Activated CD8-positive, alpha-beta T cell treated with anti-CD3 and anti-CD28 coated beads for 36 hours (primary cell): ENCODE data around the gene ADPRS. TPM values are rescaled to one million over a fixed set of nuclear protein-coding genes. Genes with fewer than 3 reads are reported as not detected.

ENCODE experiments used
- ATAC-seq: fragments of 200-7000 bp; cut with Tn5 transposase; one replicate; pipeline ENCODE4 v1.10.0; 2021; ENCODE audit warnings: mild to moderate bottlenecking, moderate library complexity
- CTCF ChIA-PET: fragments of 350-600 bp; sonication (Branson Sonifier 250); formaldehyde crosslinking; loops from one replicate; lab custom pipeline; 2021; ENCODE audit warnings: antibody characterized with exemption; lab: Charles Lee
- POLR2A ChIA-PET: fragments of 350-600 bp; sonication (Branson Sonifier 250); formaldehyde crosslinking; loops from one replicate; lab custom pipeline; 2021; ENCODE audit warnings: antibody characterized with exemption; lab: Charles Lee
- DNase-seq: peaks from one replicate; pipeline ENCODE4 v3.0.0-alpha.2; 2020
- H3K27ac Mint-ChIP-seq: one replicate; pipeline ENCODE4 v1.8.0; 2021; ENCODE audit warnings: mild to moderate bottlenecking, mixed read lengths
- H3K27me3 Mint-ChIP-seq: one replicate; pipeline ENCODE4 v1.8.0; 2021; ENCODE audit warnings: mixed read lengths
- H3K36me3 Mint-ChIP-seq: one replicate; pipeline ENCODE4 v1.8.0; 2021; ENCODE audit warnings: low read depth, mixed read lengths
- H3K4me1 Mint-ChIP-seq: one replicate; pipeline ENCODE4 v1.8.0; 2021; ENCODE audit warnings: low read depth, mixed read lengths
- H3K4me3 Mint-ChIP-seq: one replicate; pipeline ENCODE4 v1.8.0; 2021; ENCODE audit warnings: mild to moderate bottlenecking, moderate library complexity, mixed read lengths
- H3K9me3 Mint-ChIP-seq: one replicate; pipeline ENCODE4 v1.8.0; 2021; ENCODE audit warnings: mixed read lengths
- CTCF ChIP-seq: fragments of 200-600 bp; IDR thresholded peaks from one replicate; pipeline ENCODE4 v1.8.0; 2022; ENCODE audit warnings: antibody characterized with exemption, mild to moderate bottlenecking
- intact Hi-C: fragments of 100-400 bp; cut with micrococcal nuclease; formaldehyde crosslinking; loops from one replicate; pipeline ENCODE4 v1.10.0; 2022
- total RNA-seq, 2 experiments: library from RNA; stranded (reverse); gene quantifications; one replicate each; pipeline ENCODE4 v1.2.3, GENCODE V29; 2021

ADPRS gene
- total RNA-seq, 2 experiments from 2014 or later, result 52.7 to 54.9 TPM

GRCh38 chr1:36126797-36127500 lies 38.3 kb downstream of the ADPRS start:
- intact Hi-C loops, result no loop called here
- no peak overlapping the region for H3K27ac Mint-ChIP-seq
- H3K4me1 Mint-ChIP-seq, result peaks cover 25% of the 10 kb centered on the region
- no peaks in the 10 kb centered on the region for H3K36me3 Mint-ChIP-seq
- ChIA-PET POLR2A (interaction anchor here (0.5 kb wide), 1 partner anchor 9 kb away, joined by 3 read pairs; no protein-coding TSS in a partner anchor), CTCF (interaction anchor here (1.3 kb wide), 1 partner anchor 11 kb away, joined by 3 read pairs; no protein-coding TSS in a partner anchor)
- H3K27me3 Mint-ChIP-seq, result peaks cover 29% of the 10 kb centered on the region
- H3K4me3 Mint-ChIP-seq, result no peak overlapping the region
- ATAC-seq (no peak), DNase-seq (no peak)
- H3K9me3 Mint-ChIP-seq, result no peaks in the 10 kb centered on the region
- TF ChIP-seq CTCF, result no peak

- no peak overlapping the region for H3K4me3 Mint-ChIP-seq
- ChIA-PET CTCF (interaction anchor here (0.9 to 1.3 kb wide), 3 partner anchors 10 to 29 kb away, joined by 3 to 4 read pairs (median 3); partner anchors contain the start of gene TRAPPC3), POLR2A (no interaction called here)
- H3K36me3 Mint-ChIP-seq, result no peaks in the 10 kb centered on the region
- peaks cover 23% of the 10 kb centered on the region for H3K4me1 Mint-ChIP-seq
- H3K27me3 Mint-ChIP-seq, result peaks cover 20% of the 10 kb centered on the region
- TF ChIP-seq CTCF, result no peak
- ATAC-seq (no peak), DNase-seq (no peak)
- H3K9me3 Mint-ChIP-seq, result no peaks in the 10 kb centered on the region
- intact Hi-C loops, result no loop called here
- H3K27ac Mint-ChIP-seq, result no peak overlapping the region
Measured at GRCh38 chr1:36128126-36128904, 39.6 kb downstream of the ADPRS start.

DNA sequence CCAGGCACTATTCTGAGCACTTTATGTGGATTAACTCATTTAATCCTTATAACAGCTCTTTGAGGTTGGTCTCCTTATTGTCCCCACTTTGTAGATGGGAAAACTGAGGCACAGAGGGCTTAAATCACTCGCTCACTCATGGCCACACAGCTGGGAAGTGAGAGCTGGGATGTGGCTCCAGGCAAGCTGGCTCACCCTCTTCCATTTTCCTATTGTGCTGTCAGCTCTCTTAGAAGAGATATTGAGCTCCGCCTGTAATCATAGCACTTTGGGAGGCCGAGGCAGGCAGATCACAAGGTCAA lies 40.2 kb downstream of the ADPRS start:
- no peak for ATAC-seq
- H3K27ac Mint-ChIP-seq, result no peak overlapping the region
- no peaks in the 10 kb centered on the region for H3K36me3 Mint-ChIP-seq
- CTCF ChIA-PET, result interaction anchor here (0.6 to 1.2 kb wide), 2 partner anchors 20 to 95 kb away, joined by 3 to 4 read pairs; partner anchors contain the start of gene TRAPPC3
- peaks cover 15% of the 10 kb centered on the region for H3K27me3 Mint-ChIP-seq
- no peak overlapping the region for H3K4me3 Mint-ChIP-seq
- TF ChIP-seq CTCF, result no peak
- intact Hi-C loops, result no loop called here
- POLR2A ChIA-PET, result no interaction called here
- H3K4me1 Mint-ChIP-seq, result peaks cover 18% of the 10 kb centered on the region
- no peak for DNase-seq
- H3K9me3 Mint-ChIP-seq, result no peaks in the 10 kb centered on the region

DNA sequence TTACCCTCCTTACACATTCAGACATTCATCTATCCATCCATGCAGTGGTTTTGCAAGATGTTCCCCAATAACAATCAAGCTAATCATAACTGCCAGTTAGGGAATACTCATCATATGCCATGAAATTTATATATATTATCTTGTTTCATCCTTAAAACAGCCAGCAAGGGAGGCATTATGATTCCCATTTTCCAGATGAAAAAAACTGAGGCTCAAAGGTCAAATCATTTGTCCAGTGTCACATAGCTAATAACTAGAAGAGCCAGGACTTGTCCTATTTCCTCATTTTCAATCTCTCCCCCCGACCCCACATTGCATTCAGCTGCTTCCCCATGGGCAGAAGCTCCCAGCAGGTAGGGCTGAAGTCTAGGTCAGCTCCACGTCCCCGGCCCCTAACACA lies 43.3 kb downstream of the ADPRS start:
- intact Hi-C loops, result no loop called here
- Mint-ChIP-seq H3K36me3 (peaks cover 2% of the 10 kb centered on the region), H3K27me3 (no peaks in the 10 kb centered on the region), H3K9me3 (no peaks in the 10 kb centered on the region), H3K27ac (no peak overlapping the region), H3K4me1 (no peaks in the 10 kb centered on the region), H3K4me3 (no peak overlapping the region)
- ATAC-seq, result no peak
- no peak for TF ChIP-seq CTCF
- ChIA-PET POLR2A (interaction anchor here (0.9 kb wide), 1 partner anchor 30 kb away, joined by 4 read pairs; no protein-coding TSS in a partner anchor), CTCF (interaction anchor here (4.6 to 6.3 kb wide), 2 partner anchors 30 to 37 kb away, joined by 71 to 86 read pairs; no protein-coding TSS in a partner anchor)
- DNase-seq, result no peak
